HG03066 (cell line): ENCODE measurements around the gene MDP1.
"Not testable (repeated sequence)": the region's sequence is repeated elsewhere in the genome, so short reads cannot be mapped to it uniquely, and the experiment has no call there.

Experiments used
- ATAC-seq: cut with Tn5 transposase; IDR thresholded peaks from one replicate; pipeline ENCODE4 v1.9.1; 2021; ENCODE audit warnings: low read depth; ENCODE audit not compliant: unreplicated experiment

The MDP1 gene

GRCh38 chr14:24251880-24252288 lies 36.0 kb upstream of the MDP1 start:
- no peak for ATAC-seq

- no peak for ATAC-seq
Observed at GRCh38 chr14:24250354-24250753, 34.5 kb upstream of the MDP1 start.

GRCh38 chr14:24249230-24250021 lies 33.6 kb upstream of the MDP1 start:
- ATAC-seq: no peak

DNA sequence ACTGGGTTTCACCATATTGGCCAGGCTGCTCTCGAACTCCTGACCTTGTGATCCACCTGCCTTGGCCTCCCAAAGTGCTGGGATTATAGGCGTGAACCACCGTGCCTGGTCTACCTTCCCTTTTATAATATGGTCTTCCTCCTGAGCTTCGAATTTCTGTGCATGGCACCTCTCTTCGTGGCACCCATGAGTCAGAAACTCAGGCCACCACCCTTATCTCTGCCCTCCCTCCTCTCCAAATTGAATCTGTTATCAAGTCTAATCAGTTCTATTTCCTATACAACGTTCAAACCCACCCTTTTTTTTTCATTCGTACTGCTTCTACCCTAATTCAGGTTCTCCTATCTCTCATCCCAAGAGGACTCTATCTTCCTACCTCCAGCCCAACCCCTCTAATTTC lies 31.6 kb upstream of the MDP1 start:
- no peak for ATAC-seq

DNA sequence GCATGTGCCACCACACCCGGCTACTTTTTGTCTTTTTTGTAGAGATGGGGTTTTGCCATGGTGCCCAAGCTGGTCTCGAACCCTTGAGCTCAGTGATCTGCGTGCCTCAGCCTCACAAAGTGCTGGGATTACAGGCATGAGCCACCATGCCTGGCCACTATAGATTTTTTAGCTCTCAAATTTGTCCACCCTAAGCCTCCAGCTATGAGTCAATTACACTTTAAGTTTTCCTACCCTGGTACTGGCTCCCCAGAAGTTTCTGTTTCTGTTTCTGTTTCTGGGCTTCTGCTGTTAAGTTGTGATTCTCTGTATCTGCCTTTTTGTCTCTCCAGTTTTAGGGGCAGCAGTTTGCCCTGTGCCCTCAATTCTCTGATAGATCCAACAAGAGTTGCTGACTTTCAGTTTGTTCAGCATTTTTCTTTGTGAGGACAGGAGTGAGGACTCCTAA lies 30.9 kb upstream of the MDP1 start:
- no peak for ATAC-seq

GRCh38 chr14:24245350-24245749 lies 29.5 kb upstream of the MDP1 start:
- ATAC-seq: not testable (repeated sequence)

DNA sequence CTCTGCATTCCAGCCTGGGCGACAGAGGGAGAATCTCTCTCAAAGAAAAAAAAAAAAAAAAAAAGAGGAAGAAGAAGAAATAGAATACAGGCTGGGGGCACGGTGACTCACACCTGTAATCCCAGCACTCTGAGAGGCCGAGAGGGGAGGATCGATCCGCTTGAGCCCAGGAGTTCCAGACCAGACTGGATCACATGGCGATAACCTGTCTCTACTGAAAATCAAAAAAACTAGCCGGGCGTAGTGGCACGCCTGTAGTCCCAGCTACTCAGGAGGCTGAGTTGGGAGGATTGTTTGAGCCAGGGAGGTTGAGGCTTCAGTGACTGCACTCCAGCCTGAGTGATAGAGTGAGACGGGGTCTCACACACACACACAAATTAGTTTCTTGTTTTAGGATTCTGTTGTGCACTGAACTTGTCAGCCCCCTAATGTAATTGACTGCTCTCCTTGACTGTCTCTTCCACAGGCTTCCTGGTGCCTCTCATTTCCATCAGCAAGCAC lies 27.5 kb upstream of the MDP1 start:
- ATAC-seq: no peak

DNA sequence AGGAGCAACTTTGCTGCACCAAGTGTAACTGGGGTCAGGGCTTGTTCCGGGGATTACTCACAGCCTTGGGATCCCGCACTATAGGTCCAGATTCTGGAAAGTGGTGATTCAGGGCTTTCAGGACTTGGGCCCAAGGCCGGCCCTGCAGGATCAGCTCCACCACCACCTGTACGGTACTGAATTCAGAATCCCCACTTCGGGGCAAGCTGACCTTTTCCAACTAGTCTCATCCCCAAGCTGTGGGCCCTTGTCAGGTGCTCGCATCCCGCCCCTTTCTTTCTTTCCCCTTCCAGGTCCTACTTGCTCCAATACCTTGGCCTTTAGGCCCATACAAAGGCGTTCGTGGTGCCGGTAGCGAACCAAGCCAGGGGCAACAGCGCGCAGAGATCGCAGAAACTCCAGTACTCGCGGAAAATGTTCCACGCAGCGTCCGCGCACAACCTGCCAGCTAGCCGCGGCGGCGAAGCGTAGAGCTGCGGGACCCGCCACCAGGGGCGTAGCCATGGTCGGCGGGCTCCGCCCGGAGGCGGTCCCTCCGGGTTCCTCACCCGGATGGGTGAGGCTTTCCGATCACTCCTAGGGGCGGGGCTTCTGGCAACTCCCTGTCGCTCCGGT lies 26.1 kb upstream of the MDP1 start:
- ATAC-seq: peak; percentile 74

DNA sequence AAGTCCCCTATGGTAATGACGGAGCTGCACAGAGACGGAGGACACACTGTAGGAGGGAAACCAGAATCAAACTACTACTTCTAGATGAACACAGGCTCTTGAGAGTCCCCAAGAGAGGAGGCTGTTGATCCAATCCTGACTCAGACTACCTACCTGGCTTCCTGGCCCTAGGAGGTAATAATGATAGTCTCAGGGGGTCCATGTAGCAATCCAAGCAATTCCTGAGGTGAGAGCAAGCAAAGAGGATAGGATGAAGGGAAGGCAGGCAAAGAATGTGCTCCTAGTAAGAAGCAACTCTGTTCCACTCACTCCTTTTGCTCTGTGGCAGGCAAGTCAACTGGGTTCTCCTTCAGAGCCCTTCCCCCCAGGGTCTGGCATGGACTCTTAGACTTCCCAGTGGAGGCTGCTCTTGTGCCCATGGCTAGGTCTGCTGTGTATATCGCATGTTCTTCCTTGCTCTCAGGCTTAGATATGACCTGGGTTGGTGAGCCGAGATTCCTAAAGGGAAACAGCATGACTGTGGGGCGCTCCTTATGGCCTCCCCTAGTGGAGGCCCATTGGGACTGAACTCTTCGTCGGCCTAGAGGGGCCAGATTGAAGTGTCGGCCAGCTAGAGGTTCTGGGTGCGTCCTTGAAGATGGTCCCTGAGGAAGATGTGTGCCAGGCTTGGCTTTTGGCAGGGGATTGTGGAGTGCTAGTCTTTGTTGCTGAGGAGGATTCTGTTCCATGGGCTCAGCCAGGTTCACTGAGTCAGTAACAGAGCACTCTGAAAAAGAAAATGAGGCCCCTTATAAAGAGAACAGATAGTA lies 24.4 kb upstream of the MDP1 start:
- no peak for ATAC-seq

GRCh38 chr14:24238527-24239037 lies 22.7 kb upstream of the MDP1 start:
- ATAC-seq: no peak

GRCh38 chr14:24238123-24238522 lies 22.3 kb upstream of the MDP1 start:
- no peak for ATAC-seq

- no peak for ATAC-seq
Observed at GRCh38 chr14:24237463-24237955, 21.6 kb upstream of the MDP1 start.

DNA sequence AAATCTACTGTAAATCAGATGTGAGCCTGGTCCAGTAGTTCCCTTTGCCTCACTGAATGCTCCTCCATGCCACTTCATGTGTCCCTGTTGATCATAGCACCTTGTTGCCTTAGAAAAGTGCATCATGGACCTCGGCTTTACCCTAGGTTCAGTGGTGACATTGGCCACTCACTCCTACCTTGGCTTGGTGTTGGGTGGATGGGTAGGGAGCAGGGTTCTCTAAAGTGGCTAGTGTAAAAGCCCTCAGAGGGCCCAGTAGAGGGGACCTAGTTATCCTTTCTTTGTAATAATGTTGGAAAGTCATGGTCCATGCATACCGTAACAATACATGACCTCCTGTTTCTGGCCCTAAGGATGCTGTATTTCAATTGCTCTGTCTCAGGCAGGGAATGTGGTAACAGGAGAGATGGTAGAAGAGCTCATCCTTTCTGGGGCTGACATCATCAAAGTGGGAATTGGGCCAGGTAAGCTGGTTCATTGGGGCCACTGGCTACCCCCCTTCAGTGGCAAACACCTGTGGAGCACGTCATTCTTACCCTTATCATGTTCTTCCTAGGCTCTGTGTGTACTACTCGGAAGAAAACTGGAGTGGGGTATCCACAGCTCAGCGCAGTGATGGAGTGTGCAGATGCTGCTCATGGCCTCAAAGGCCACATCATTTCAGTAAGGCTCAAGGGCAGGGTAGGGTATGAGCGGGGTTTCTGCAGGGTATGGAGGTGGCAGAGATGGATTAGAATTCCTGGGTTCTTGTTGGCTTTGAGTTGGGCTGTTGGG lies 21.0 kb upstream of the MDP1 start:
- ATAC-seq: no peak

DNA sequence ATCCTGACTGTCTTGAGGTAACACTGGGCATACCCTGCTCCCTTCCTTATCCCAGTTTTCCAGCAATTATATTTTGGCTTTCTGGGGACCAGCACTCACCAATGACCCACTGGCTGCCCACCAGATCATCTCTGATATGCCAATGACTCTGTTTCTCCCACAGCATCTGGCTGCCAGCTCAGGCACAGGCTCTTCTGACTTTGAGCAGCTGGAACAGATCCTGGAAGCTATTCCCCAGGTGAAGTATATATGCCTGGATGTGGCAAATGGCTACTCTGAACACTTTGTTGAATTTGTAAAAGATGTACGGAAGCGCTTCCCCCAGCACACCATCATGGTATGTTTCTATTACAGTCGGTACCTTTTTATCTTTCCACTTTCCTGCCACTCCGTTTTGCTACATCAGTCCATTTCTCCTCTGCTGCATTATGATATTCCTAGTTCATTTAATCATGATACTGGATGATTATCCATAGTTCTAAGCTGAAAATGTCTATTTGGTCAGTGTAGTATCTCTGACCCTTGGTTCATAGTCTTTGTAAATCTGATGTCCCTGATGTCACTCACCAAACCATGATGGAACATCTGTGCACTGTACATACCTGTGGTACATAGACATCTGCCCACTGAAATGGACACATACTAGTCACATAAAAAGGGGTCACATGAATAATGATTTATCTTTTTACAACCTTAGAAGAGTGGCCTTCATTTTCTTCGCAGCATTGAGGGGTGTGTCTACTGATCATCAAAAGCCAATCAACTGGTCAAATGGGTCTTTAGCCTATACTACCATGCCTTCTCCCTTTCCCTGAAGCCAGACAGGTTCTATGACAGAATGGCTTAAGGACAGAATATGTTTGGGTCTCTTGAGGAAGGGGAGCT lies 20.2 kb upstream of the MDP1 start:
- no peak for ATAC-seq

DNA sequence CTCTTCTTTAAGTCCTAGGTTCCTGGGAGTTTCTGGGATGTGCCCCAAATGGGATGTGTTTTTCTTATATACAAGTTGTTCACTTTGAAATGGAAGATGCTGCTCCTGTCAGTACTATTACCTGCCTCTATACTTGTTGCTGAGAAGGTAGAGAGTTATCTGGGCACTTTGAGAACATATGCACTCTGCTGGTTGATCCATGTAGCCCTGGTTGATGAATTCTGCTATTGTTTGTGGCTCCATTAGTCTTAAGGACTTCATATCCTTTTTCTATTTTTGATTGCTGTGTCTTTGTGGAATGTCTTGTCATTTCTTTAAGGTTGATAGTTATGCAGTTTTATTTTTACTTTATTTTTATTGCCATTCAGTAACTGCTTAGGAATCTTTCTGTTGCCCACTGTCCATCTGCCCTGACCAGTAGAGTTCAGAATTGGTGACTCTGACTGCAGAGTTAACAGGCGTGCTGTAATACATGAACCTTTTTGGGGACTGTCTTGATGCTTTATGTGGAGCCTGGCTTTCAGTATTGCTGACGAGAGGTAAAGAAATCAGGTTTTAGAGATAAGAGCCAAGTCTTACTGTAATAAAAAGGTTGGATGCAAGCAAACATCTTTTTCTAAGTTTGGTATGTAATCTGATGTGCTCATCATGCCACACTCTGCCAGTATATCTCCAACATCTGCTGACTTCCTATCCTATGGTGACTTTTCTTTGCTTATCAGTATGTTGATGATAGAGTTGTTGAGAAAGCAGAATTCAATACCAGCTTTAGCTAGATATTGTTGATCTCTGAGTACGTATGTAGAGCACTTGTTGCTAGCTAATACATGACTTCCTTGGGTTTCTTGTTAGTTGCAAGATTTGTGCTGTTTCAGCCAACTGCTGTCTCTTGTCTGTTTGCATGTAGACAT lies 18.5 kb upstream of the MDP1 start:
- no peak for ATAC-seq

DNA sequence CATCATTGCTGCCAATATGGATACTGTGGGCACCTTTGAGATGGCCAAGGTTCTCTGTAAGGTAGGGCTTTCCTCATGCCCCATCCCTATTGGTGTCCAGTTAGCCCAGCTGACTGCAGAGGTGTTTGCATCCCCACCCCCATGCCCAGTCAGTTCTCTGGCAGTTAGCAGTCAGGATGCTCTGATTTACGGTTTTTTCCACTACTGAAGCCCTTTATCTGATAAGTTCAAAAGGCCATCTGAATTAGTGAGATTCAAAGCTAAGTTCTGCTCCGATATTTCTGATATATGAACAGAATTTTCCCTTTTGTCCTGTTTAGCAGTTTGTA lies 17.6 kb upstream of the MDP1 start:
- no peak for ATAC-seq

DNA sequence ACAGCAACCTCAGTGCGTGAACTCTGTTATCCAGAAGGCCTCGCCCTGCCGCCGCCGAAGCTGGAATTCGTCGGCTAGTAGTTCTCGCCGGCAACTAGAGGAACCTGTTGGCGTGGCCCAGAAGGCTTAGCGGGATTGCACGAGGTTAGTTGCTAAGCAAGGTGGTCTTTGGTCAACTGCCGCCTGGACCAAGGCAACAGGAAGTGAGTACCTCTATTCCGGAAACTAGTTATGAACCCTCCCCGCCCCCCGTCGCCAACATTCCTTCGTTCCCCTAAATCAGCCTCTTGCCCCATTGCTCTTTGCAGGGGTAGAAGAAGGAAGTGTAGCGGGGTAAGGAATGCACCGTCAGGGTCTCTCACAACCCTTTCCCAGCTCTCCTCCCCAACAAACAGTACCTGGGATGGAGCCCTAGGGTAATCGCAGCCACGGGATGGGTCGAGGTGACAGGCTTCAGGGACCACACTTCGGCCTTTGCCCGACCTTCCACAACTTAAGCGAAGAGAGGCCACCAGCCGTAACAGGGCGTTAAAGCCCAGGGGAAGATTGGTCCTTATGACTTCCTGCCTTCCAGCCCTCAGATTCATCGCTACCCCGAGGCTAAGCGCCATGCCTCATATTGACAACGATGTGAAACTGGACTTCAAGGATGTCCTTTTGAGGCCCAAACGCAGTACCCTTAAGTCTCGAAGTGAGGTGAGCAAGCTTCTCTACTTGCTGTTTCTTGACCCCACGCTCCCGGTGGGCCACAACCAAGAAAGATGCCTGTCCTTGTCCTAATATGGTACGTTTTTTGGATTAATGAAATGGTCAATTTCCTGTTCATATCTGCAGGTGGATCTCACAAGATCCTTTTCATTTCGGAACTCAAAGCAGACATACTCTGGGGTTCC lies 17.0 kb upstream of the MDP1 start, which contains the start of gene GMPR2:
TSS of gene GMPR2 (plus strand) at position 285 of the 893 bp plus-strand sequence. CDS start at position 610, 325 bp downstream.
- peak; percentile 56 for ATAC-seq
